WTC11 (cell line): ENCODE measurements around the gene TDRD9.

Source experiments
- CREM ChIP-seq: sonication (generic); formaldehyde crosslinking; IDR thresholded peaks from 2 replicates; pipeline ENCODE4 v1.8.1; 2022; ENCODE audit warnings: mild to moderate bottlenecking, missing genetic modification reagents, moderate library complexity
- CTCF ChIP-seq: fragments of 200-600 bp; IDR thresholded peaks from 2 replicates; pipeline ENCODE4 v1.8.0; 2022; ENCODE audit warnings: antibody characterized with exemption
- FOXP4 ChIP-seq: sonication (generic); formaldehyde crosslinking; IDR thresholded peaks from 2 replicates; pipeline ENCODE4 v1.8.0; 2022; ENCODE audit warnings: mild to moderate bottlenecking, missing genetic modification reagents
- HMGXB4 ChIP-seq: sonication (generic); formaldehyde crosslinking; IDR thresholded peaks from 2 replicates; pipeline ENCODE4 v1.8.1; 2023; ENCODE audit warnings: mild to moderate bottlenecking, moderate library complexity, missing genetic modification reagents
- MAX ChIP-seq: sonication (generic); formaldehyde crosslinking; IDR thresholded peaks from 2 replicates; pipeline ENCODE4 v1.8.0; 2022; ENCODE audit warnings: mild to moderate bottlenecking, missing genetic modification reagents
- MXD4 ChIP-seq: fragments of 250-450 bp; sonication (Bioruptor Pico); IDR thresholded peaks from 2 replicates; pipeline ENCODE4 v1.8.0; 2021; ENCODE audit warnings: mild to moderate bottlenecking, moderate library complexity, borderline replicate concordance
- TCF7 ChIP-seq: sonication (generic); formaldehyde crosslinking; IDR thresholded peaks from 2 replicates; pipeline ENCODE4 v1.8.0; 2022; ENCODE audit warnings: mild to moderate bottlenecking, low read depth, missing genetic modification reagents, moderate library complexity
- ZNF232 ChIP-seq: sonication (generic); formaldehyde crosslinking; IDR thresholded peaks from 2 replicates; pipeline ENCODE4 v1.8.0; 2022; ENCODE audit warnings: mild to moderate bottlenecking, missing genetic modification reagents

DNA sequence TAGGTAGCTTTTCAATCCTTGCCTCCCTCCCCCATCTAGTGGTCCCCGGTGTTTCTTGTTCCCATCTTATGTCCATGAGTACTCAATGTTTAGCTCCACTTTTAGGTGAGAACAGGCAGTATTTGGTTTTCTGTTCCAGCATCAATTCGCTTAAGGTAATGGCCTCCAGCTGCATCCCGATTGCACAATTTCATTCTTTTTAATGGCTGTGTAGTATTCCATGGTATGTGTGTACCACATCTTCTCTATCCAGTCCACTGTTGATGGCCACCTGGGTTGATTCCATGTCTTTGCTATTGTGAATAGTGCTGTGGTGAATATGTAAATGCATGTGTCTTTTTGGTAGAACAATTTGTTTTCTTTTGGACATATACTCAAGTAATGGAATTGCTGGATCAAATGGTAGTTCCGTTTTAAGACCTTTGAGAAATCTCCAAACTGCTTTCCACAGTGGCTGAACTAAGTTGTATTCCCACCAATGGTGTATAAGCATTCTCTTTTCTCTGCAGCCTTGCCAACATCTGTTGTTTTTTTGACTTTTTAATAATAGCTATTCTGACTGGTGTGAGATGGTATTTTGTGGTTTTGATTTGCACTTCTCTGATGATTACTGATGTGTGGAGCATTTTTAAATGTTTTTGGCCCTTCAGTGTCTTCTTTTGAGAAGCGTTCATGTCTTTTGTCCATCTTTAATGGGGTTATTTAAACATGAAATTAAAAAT lies 123.0 kb downstream of the TDRD9 start:
- no peak for TF ChIP-seq CTCF
- TF ChIP-seq MXD4, result no peak
- no peak for TF ChIP-seq FOXP4 (CRISPR knock-in tag)
- TF ChIP-seq CREM (CRISPR knock-in tag), result no peak
- TF ChIP-seq ZNF232 (CRISPR knock-in tag), result no peak
- no peak for TF ChIP-seq HMGXB4
- no peak for TF ChIP-seq MAX (CRISPR knock-in tag)
- TF ChIP-seq TCF7, result no peak
